GM12864 (cell line): ENCODE data around the gene FKTN.
"Not testable (repeated sequence)": the region's sequence is repeated elsewhere in the genome, so short reads cannot be mapped to it uniquely, and the experiment has no call there.

ENCODE experiments used
- DNase-seq: peaks from one replicate; pipeline ENCODE4 v3.0.0-alpha.2; 2011; ENCODE audit warnings: low read depth
- H3K4me3 ChIP-seq: 2 replicates; pipeline ENCODE4 v1.5.1; 2011; ENCODE audit warnings: mild to moderate bottlenecking, low read depth, low read length, control low read depth
- CTCF ChIP-seq: IDR thresholded peaks from 2 replicates; pipeline ENCODE4 v1.5.1; 2011; ENCODE audit warnings: low read depth, mild to moderate bottlenecking, moderate library complexity, low read length, control low read depth, inconsistent platforms; ENCODE audit errors: missing control alignments

FKTN gene

GRCh38 chr9:105557804-105558610 lies at the start of gene FKTN:
TSS of gene FKTN (plus strand) at chr9:105558131. CDS start at chr9:105575033, 16,902 bp downstream.
- TF ChIP-seq CTCF: no peak
- H3K4me3 ChIP-seq: peak within 1 kb of the TSS; percentile 68
- peak; percentile 67 for DNase-seq

GRCh38 chr9:105508530-105508929 lies 49.4 kb upstream of the FKTN start:
- TF ChIP-seq CTCF: no peak
- no peak for DNase-seq
- H3K4me3 ChIP-seq: no peak overlapping the region

- no peak for DNase-seq
- no peak overlapping the region for H3K4me3 ChIP-seq
- TF ChIP-seq CTCF: no peak
Observed at GRCh38 chr9:105510024-105510423, 47.9 kb upstream of the FKTN start.

- no peak overlapping the region for H3K4me3 ChIP-seq
- no peak for TF ChIP-seq CTCF
- no peak for DNase-seq
Observed at GRCh38 chr9:105511446-105511845, 46.5 kb upstream of the FKTN start.

GRCh38 chr9:105515811-105516413 lies 42.0 kb upstream of the FKTN start:
- no peak overlapping the region for H3K4me3 ChIP-seq
- no peak for DNase-seq
- no peak for TF ChIP-seq CTCF

GRCh38 chr9:105519710-105520369 lies 38.1 kb upstream of the FKTN start:
- DNase-seq: not testable (repeated sequence)
- peak overlapping the region; percentile 36; the same call in 1 of the 2 replicates for H3K4me3 ChIP-seq

- H3K4me3 ChIP-seq, DNase-seq: not testable (repeated sequence)
Observed at GRCh38 chr9:105520992-105521391, 36.9 kb upstream of the FKTN start.

- not testable (repeated sequence) for DNase-seq, H3K4me3 ChIP-seq
Observed at GRCh38 chr9:105522618-105523385, 35.1 kb upstream of the FKTN start.
